H1 (cell line): Measurements from ENCODE around the gene GNB1. TPM values are rescaled to one million over a fixed set of nuclear protein-coding genes. Genes with fewer than 3 reads are reported as not detected.

Source experiments
- CTCF ChIA-PET: fragments of 300-600 bp; sonication (Branson Sonifier 250); formaldehyde crosslinking; loops from one replicate; lab custom pipeline; 2021; ENCODE audit not compliant: partially characterized antibody; lab: Charles Lee
- POLR2A ChIA-PET: fragments of 300-600 bp; sonication (Branson Sonifier 250); formaldehyde crosslinking; loops from one replicate; lab custom pipeline; 2021; ENCODE audit warnings: inconsistent platforms; ENCODE audit not compliant: partially characterized antibody; lab: Charles Lee
- DNase-seq, 2 experiments: peaks; one replicate each; pipeline versions ENCODE4 v3.0.0 to v3.0.0-alpha.2; 2010 to 2022; ENCODE audit warnings: low spot score in 2 of 2, low read depth in 1 of 2, mixed read lengths in 1 of 2
- FAIRE-seq: peaks from 2 replicates; lab custom pipeline; 2011; peaks lifted over from hg19 to GRCh38; lab: Jason Lieb, UNC
- H2AFZ ChIP-seq: 2 replicates; pipeline ENCODE4 v1.8.1; 2012; ENCODE audit warnings: low read length, inconsistent platforms
- H2AK5ac ChIP-seq: 2 replicates; pipeline ENCODE4 v1.6.1; 2013; ENCODE audit warnings: low read depth, low read length
- H2BK120ac ChIP-seq: replicated peaks from 2 replicates; pipeline ENCODE3; 2013; ENCODE audit warnings: low read depth, low read length, inconsistent platforms
- H2BK12ac ChIP-seq: 2 replicates; pipeline ENCODE4 v1.6.1; 2013; ENCODE audit warnings: low read depth, low read length
- H2BK15ac ChIP-seq: 2 replicates; pipeline ENCODE4 v1.6.1; 2013; ENCODE audit warnings: low read length
- H2BK20ac ChIP-seq: 2 replicates; pipeline ENCODE4 v1.6.1; 2013; ENCODE audit warnings: low read length
- H2BK5ac ChIP-seq: 2 replicates; pipeline ENCODE4 v1.6.1; 2013; ENCODE audit warnings: low read depth, low read length
- H3K14ac ChIP-seq: 2 replicates; pipeline ENCODE4 v1.6.1; 2013; ENCODE audit warnings: inconsistent platforms; ENCODE audit not compliant: insufficient read length
- H3K18ac ChIP-seq: 2 replicates; pipeline ENCODE4 v1.6.1; 2013; ENCODE audit warnings: low read length; ENCODE audit errors: extremely low read depth
- H3K23ac ChIP-seq: 2 replicates; pipeline ENCODE4 v1.6.1; 2013; ENCODE audit warnings: inconsistent platforms; ENCODE audit not compliant: insufficient read length
- H3K23me2 ChIP-seq: 2 replicates; pipeline ENCODE4 v1.6.1; 2013; ENCODE audit warnings: low read depth, low read length
- H3K27ac ChIP-seq: 2 replicates; pipeline ENCODE4 v1.6.1; 2011; ENCODE audit warnings: low read depth, low read length, inconsistent platforms
- H3K27me3 ChIP-seq, 4 experiments: replicated peaks in 1 of 4; 1 replicate in 1 of 4; 2 replicates in 3 of 4; pipeline versions ENCODE4 v1.6.1 to v1.8.1; 2011 to 2013; ENCODE audit warnings: low read length in 3 of 4, mild to moderate bottlenecking in 3 of 4, inconsistent platforms in 2 of 4, mixed read lengths in 2 of 4, moderate library complexity in 1 of 4; ENCODE audit not compliant: control insufficient read depth in 3 of 4, insufficient read depth in 3 of 4; ENCODE audit errors: extremely low read depth in 1 of 4
- H3K36me3 ChIP-seq, 4 experiments: 2 replicates each; pipeline versions ENCODE4 v1.6.1 to v1.8.1; 2011 to 2013; ENCODE audit warnings: mild to moderate bottlenecking in 4 of 4, low read length in 3 of 4, moderate library complexity in 2 of 4, control low read depth in 1 of 4, inconsistent platforms in 1 of 4; ENCODE audit not compliant: insufficient read depth in 4 of 4, control insufficient read depth in 2 of 4
- H3K4ac ChIP-seq: replicated peaks from 2 replicates; pipeline ENCODE3; 2013; ENCODE audit warnings: low read length, low read depth, mixed read lengths, inconsistent platforms; ENCODE audit not compliant: insufficient read length
- H3K4me1 ChIP-seq, 4 experiments: replicated peaks in 1 of 4; 1 replicate in 1 of 4; 2 replicates in 3 of 4; pipeline versions ENCODE4 v1.6.1 to v1.8.1; 2011 to 2013; ENCODE audit warnings: low read length in 3 of 4, inconsistent platforms in 2 of 4, mixed read lengths in 1 of 4; ENCODE audit not compliant: insufficient read depth in 4 of 4, control insufficient read depth in 3 of 4
- H3K4me2 ChIP-seq, 2 experiments: 2 replicates each; pipeline versions ENCODE4 v1.6.1 to v1.8.1; 2011 to 2013; ENCODE audit warnings: low read depth in 2 of 2, low read length in 2 of 2, control low read depth in 1 of 2, inconsistent platforms in 1 of 2, mild to moderate bottlenecking in 1 of 2; ENCODE audit not compliant: insufficient read depth in 1 of 2
- H3K4me3 ChIP-seq, 4 experiments: fragments of 200-600, 300-600 bp in 1 of 4; sonication (generic), shearing (Covaris generic), sonication (Bioruptor Twin) in 1 of 4; 2 replicates each; pipeline versions ENCODE4 v1.5.1 to v1.8.1; 2011 to 2016; ENCODE audit warnings: low read length in 4 of 4, low read depth in 3 of 4, control low read depth in 2 of 4, inconsistent platforms in 2 of 4, mild to moderate bottlenecking in 2 of 4, mixed read lengths in 1 of 4, moderate library complexity in 1 of 4; ENCODE audit not compliant: insufficient read depth in 2 of 4; ENCODE audit errors: extremely low read depth in 1 of 4
- H3K56ac ChIP-seq: replicated peaks from 2 replicates; pipeline ENCODE3; 2013; ENCODE audit warnings: low read depth, mild to moderate bottlenecking, mixed read lengths, low read length, inconsistent platforms; ENCODE audit not compliant: insufficient read length
- H3K79me1 ChIP-seq: 2 replicates; pipeline ENCODE4 v1.6.1; 2013; ENCODE audit warnings: low read depth, low read length, control low read depth
- H3K79me2 ChIP-seq, 2 experiments: 2 replicates each; pipeline versions ENCODE4 v1.6.1 to v1.8.1; 2012 to 2013; ENCODE audit warnings: low read length in 2 of 2, mild to moderate bottlenecking in 2 of 2, inconsistent platforms in 1 of 2; ENCODE audit not compliant: insufficient read depth in 2 of 2, control insufficient read depth in 1 of 2
- H3K9ac ChIP-seq, 4 experiments: replicated peaks in 1 of 4; 1 replicate in 1 of 4; 2 replicates in 3 of 4; pipeline versions ENCODE4 v1.6.1 to v1.8.1; 2011 to 2013; ENCODE audit warnings: low read depth in 3 of 4, low read length in 3 of 4, control low read depth in 2 of 4, mild to moderate bottlenecking in 2 of 4, moderate library complexity in 2 of 4, inconsistent platforms in 1 of 4; ENCODE audit errors: extremely low read depth in 1 of 4
- H3K9me3 ChIP-seq, 2 experiments: 2 replicates each; pipeline versions ENCODE4 v1.6.1 to v1.8.1; 2012 to 2013; ENCODE audit warnings: mild to moderate bottlenecking in 2 of 2, moderate library complexity in 2 of 2, control low read depth in 1 of 2, inconsistent platforms in 1 of 2, low read depth in 1 of 2, low read length in 1 of 2, mixed read lengths in 1 of 2; ENCODE audit not compliant: insufficient read depth in 2 of 2
- H4K20me1 ChIP-seq, 2 experiments: replicated peaks in 1 of 2; 2 replicates each; pipeline versions ENCODE3 to v1.8.1; 2011 to 2013; ENCODE audit warnings: inconsistent platforms in 2 of 2, low read length in 2 of 2, mild to moderate bottlenecking in 1 of 2; ENCODE audit not compliant: insufficient read depth in 2 of 2, control insufficient read depth in 1 of 2
- H4K5ac ChIP-seq: 2 replicates; pipeline ENCODE4 v1.6.1; 2013; ENCODE audit warnings: low read length, low read depth, mixed read lengths, inconsistent platforms; ENCODE audit not compliant: insufficient read length
- H4K8ac ChIP-seq: 2 replicates; pipeline ENCODE4 v1.8.0; 2013; ENCODE audit warnings: mild to moderate bottlenecking, moderate library complexity, low read length, inconsistent platforms; ENCODE audit not compliant: insufficient read depth; ENCODE audit errors: extremely low read depth
- H4K91ac ChIP-seq: replicated peaks from 2 replicates; pipeline ENCODE3; 2013; ENCODE audit warnings: low read length, mixed read lengths, inconsistent platforms; ENCODE audit not compliant: insufficient read length
- CHD1 ChIP-seq: IDR thresholded peaks from 2 replicates; pipeline ENCODE4 v1.6.1; 2012; ENCODE audit warnings: low read depth, low read length, improper control_type of control experiment
- EP300 ChIP-seq, 2 experiments: IDR thresholded peaks; 1 replicate in 1 of 2; 2 replicates in 1 of 2; pipeline ENCODE4 v1.6.1; 2011 to 2012; ENCODE audit warnings: low read depth in 2 of 2, low read length in 2 of 2, mild to moderate bottlenecking in 2 of 2, borderline replicate concordance in 1 of 2, inconsistent platforms in 1 of 2, moderate library complexity in 1 of 2
- GABPA ChIP-seq: IDR thresholded peaks from 2 replicates; pipeline ENCODE4 v1.6.1; 2011; ENCODE audit warnings: mild to moderate bottlenecking, low read length, moderate library complexity, borderline replicate concordance; ENCODE audit not compliant: insufficient read depth
- HDAC6 ChIP-seq: IDR thresholded peaks from one replicate; pipeline ENCODE4 v1.7.1; 2012; ENCODE audit warnings: low read depth, mild to moderate bottlenecking, inconsistent platforms, low read length, moderate library complexity
- KDM4A ChIP-seq: IDR thresholded peaks from one replicate; pipeline ENCODE4 v1.7.1; 2012; ENCODE audit warnings: low read depth, mild to moderate bottlenecking, moderate library complexity, low read length, inconsistent platforms; ENCODE audit not compliant: severe bottlenecking
- MAFK ChIP-seq: IDR thresholded peaks from 2 replicates; pipeline ENCODE4 v1.6.1; 2012; ENCODE audit warnings: low read depth, mild to moderate bottlenecking, improper control_type of control experiment, low read length
- POLR2AphosphoS5 ChIP-seq: IDR thresholded peaks from 2 replicates; pipeline ENCODE4 v1.6.1; 2011; ENCODE audit warnings: low read depth, low read length
- POU5F1 ChIP-seq: IDR thresholded peaks from 2 replicates; pipeline ENCODE4 v1.6.1; 2011; ENCODE audit warnings: low read depth, mild to moderate bottlenecking, low read length, moderate library complexity
- RNF2 ChIP-seq: fragments of 200-900, 300-1000 bp; sonication (generic); IDR thresholded peaks from 2 replicates; pipeline ENCODE4 v1.7.1; 2016; ENCODE audit warnings: borderline replicate concordance, low read depth, mild to moderate bottlenecking, antibody characterized with exemption, low read length; ENCODE audit not compliant: poor library complexity, severe bottlenecking; ENCODE audit errors: missing control alignments
- WGBS, 2 experiments: shearing (Covaris generic) in 1 of 2; methylation state at CpG; one replicate each; pipeline versions ENCODE4 v1.1.6 to v1.1.7; 2013 to 2015; ENCODE audit warnings: low lambda C conversion rate in 2 of 2, mixed read lengths in 2 of 2, inconsistent platforms in 1 of 2, low coverage in 1 of 2, missing lambda C conversion rate in 1 of 2; ENCODE audit not compliant: insufficient replicate concordance in 2 of 2, insufficient coverage in 1 of 2, insufficient read length in 1 of 2; ENCODE audit errors: extremely low coverage in 1 of 2, missing lambda C conversion rate in 1 of 2; 5-methylcytosine and 5-hydroxymethylcytosine counted together
- polyA plus RNA-seq, 7 experiments: library from polyadenylated mRNA; depleted of rRNA in 3 of 7; stranded (reverse) in 5 of 7; unstranded in 2 of 7; fragments of >200 nt in 5 of 7; fragments of 200-250 nt in 2 of 7; gene quantifications; 1 replicate in 5 of 7; 2 replicates in 1 of 7; 4 replicates in 1 of 7; pipeline versions ENCODE4 v1.2.1 to v1.2.3, GENCODE V29; 2011 to 2013; ENCODE audit warnings: missing spikeins in 2 of 7, mixed read lengths in 2 of 7
- total RNA-seq: library from RNA; stranded (reverse); fragmentation: NEBNext Ultra II Directional; extraction: Animal tissue kit (Norgen Biotek cat#: 25700); gene quantifications from 2 replicates; pipeline ENCODE4 v1.2.1, GENCODE V29; 2021

The GNB1 gene
- total and polyA plus RNA-seq, 2 of the 8 experiments (the other 6 are each of a cell fraction or from before 2014, with no cell fraction given) = 343 to 382 TPM

DNA sequence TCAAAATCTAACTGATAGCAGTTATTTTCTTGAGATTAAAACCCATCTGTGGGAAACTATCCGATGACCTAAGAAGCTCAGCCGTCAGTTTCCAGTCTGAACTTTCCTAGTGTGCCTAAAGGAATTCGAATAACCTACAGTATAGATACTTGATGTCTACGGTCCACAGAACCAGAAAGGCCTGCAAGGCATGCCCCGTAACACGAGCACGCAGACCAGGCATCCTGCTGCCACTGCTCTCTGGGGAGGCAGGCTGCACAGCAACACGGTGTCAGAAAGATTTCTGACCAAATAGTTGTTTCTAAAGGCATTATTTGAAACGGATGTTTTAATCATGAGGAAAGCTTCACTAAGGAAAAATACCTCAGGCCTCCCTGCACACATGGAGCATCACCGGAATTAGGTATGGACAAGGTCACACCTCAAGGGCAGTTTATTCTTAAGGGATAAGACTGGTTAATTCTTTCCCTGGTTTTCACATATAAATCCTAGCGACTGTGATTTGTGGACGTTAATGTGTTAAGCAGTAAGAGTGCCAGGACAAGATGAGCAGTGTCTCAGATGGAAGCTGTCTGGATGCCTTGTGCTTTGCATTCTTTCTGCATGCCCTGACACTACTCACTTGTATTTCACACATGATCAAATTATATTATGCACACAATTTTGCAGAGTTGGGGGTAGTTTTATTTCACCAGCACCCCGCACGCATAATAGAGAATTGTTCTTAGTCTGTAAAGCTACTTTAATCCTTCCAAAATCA, 63.6 kb downstream of the GNB1 start:
- Histone ChIP-seq H2BK5ac (no peak overlapping the region), H3K36me3 (peaks cover 0 to 26% (median 9%) of the 10 kb centered on the region in 4 experiments; a peak in 5 of 8 replicates), H4K91ac (no peak overlapping the region), H3K23ac (no peak overlapping the region), H3K4me2 (no peak overlapping the region), H3K27me3 (no peaks in the 10 kb centered on the region), H3K4me1 (no peaks in the 10 kb centered on the region; a peak in 1 of 7 replicates), H2AFZ (no peak overlapping the region), H3K4me3 (no peak overlapping the region), H3K79me2 (peaks cover 3 to 54% of the 10 kb centered on the region in 2 experiments; a peak in 2 of 4 replicates), H2AK5ac (no peak overlapping the region), H2BK20ac (no peak overlapping the region), H3K56ac (no peak overlapping the region), H3K9ac (no peak overlapping the region; a peak in 2 of 7 replicates), H3K4ac (no peak overlapping the region), H4K20me1 (peaks cover 2 to 11% of the 10 kb centered on the region in 2 experiments), H3K14ac (no peak overlapping the region), H3K79me1 (peaks cover 6% of the 10 kb centered on the region), H4K8ac (no peak overlapping the region), H3K9me3 (no peaks in the 10 kb centered on the region), H2BK12ac (no peak overlapping the region), H3K23me2 (no peaks in the 10 kb centered on the region), H2BK15ac (no peak overlapping the region), H3K27ac (no peak overlapping the region), H3K18ac (no peak overlapping the region), H4K5ac (no peak overlapping the region), H2BK120ac (no peak overlapping the region)
- CTCF ChIA-PET = interaction anchor here (0.6 to 1.3 kb wide), 11 partner anchors 16 to 263 kb away, joined by 3 to 5 read pairs (median 3); no protein-coding TSS in a partner anchor
- FAIRE-seq = peak; percentile 24
- POLR2A ChIA-PET = interaction anchor here (0.8 to 1.0 kb wide), 4 partner anchors 9 to 77 kb away, joined by 3 to 7 read pairs (median 4); no protein-coding TSS in a partner anchor
- 90% methylated on average over 14 of the region's 14 CpGs; no CpG with 5 or more reads in 1 of the 2 experiments for WGBS, 2 experiments
- no peak for DNase-seq
- no peak for TF ChIP-seq KDM4A
- TF ChIP-seq RNF2 = no peak
- TF ChIP-seq CHD1 = no peak
- TF ChIP-seq POLR2AphosphoS5 = no peak
- TF ChIP-seq GABPA = no peak
- no peak for TF ChIP-seq MAFK
- TF ChIP-seq EP300 (IDR thresholded peaks at IDR 0.05; ENCODE audit: borderline replicate concordance in 1 of 2, low read depth in 2 of 2, low read length in 2 of 2) = no peak
- TF ChIP-seq POU5F1 = no peak
- no peak for TF ChIP-seq HDAC6
